ENCODE data around the gene NID1. TPM values are rescaled to one million over a fixed set of nuclear protein-coding genes. Genes with fewer than 3 reads are reported as not detected.
A peak's percentile ranks its signal among the peaks of the same experiment; 100 is the strongest.

The NID1 gene
- total and polyA plus RNA-seq, 10 donors = 6.8 to 178 (median 81.2) TPM

DNA sequence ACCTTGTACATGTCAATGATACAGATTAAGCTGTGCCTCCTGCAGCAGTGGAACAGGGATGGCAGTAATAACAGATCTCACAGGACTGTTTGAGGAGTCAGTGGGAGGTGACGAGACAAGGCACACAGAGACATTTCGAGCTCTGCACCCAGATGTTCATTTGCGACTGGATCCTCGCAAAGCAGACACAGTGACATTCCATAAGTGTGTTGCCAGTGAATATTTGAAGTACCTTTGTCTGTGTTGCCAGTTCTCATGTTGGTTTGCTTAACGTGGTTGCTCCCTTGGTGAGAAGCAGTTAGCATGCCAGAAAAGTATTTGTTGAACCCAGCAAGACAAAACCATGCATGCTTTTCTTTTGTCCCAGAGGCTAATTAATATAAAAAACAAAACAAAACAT, 67.0 kb downstream of the NID1 start:
- Histone ChIP-seq H3K4me3 (no peak overlapping the region), H3K9me3 (no peaks in the 10 kb centered on the region), H3K4me1 (peaks cover 0 to 29% (median 12%) of the 10 kb centered on the region in 6 donors), H3K27me3 (replicated peaks in 1 of 7) (no peaks in the 10 kb centered on the region), H3K27ac (peak overlapping the region in 2 of 8 donors; percentile 75 to 82), H3K36me3 (peaks cover 0 to 33% (median 6%) of the 10 kb centered on the region in 6 donors)
- TF ChIP-seq POLR2AphosphoS5 (IDR thresholded peaks at IDR 0.05) = no peak
- WGBS, 5 donors = 92 to 96% (median 95%) methylated on average over 5 of the region's 5 CpGs
- no peak for DNase-seq
- intact Hi-C loops (cut with DNase I; ENCODE audit: low total_unique reads) = no loop called here

DNA sequence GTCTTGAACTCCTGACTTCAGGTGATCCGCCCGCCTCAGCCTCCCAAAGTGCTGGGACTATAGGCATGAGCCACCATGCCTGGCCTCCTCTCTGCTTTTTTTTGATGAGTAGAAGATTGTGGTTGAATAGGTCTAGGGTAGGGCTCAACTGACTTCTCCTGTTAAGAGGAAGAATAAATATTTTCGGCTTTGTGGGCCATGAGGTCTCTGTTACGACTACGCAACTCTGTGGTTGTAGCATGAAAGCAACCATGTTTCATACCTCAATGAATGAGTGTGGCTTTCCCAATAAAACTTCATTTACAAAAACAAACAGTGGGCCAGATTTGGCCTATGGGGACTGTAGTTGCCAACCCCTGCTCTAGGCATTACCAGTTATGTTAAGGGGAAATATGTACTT, 67.8 kb downstream of the NID1 start:
- Histone ChIP-seq H3K27ac (no peak overlapping the region), H3K4me3 (no peak overlapping the region), H3K4me1 (peaks cover 0 to 28% (median 12%) of the 10 kb centered on the region in 6 donors), H3K36me3 (peaks cover 0 to 36% (median 6%) of the 10 kb centered on the region in 6 donors), H3K27me3 (replicated peaks in 1 of 7) (no peaks in the 10 kb centered on the region), H3K9me3 (no peaks in the 10 kb centered on the region)
- 62 to 79% (median 69%) methylated on average over 5 of the region's 5 CpGs for WGBS, 5 donors
- no peak for DNase-seq
- TF ChIP-seq, protein P1, sequence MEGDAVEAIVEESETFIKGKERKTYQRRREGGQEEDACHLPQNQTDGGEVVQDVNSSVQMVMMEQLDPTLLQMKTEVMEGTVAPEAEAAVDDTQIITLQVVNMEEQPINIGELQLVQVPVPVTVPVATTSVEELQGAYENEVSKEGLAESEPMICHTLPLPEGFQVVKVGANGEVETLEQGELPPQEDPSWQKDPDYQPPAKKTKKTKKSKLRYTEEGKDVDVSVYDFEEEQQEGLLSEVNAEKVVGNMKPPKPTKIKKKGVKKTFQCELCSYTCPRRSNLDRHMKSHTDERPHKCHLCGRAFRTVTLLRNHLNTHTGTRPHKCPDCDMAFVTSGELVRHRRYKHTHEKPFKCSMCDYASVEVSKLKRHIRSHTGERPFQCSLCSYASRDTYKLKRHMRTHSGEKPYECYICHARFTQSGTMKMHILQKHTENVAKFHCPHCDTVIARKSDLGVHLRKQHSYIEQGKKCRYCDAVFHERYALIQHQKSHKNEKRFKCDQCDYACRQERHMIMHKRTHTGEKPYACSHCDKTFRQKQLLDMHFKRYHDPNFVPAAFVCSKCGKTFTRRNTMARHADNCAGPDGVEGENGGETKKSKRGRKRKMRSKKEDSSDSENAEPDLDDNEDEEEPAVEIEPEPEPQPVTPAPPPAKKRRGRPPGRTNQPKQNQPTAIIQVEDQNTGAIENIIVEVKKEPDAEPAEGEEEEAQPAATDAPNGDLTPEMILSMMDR (IDR thresholded peaks at IDR 0.05 in 8 of 11, conservative IDR thresholded peaks at IDR 0.05 in 3 of 11) = no peak
- intact Hi-C loops (cut with DNase I; ENCODE audit: low total_unique reads) = no loop called here

DNA sequence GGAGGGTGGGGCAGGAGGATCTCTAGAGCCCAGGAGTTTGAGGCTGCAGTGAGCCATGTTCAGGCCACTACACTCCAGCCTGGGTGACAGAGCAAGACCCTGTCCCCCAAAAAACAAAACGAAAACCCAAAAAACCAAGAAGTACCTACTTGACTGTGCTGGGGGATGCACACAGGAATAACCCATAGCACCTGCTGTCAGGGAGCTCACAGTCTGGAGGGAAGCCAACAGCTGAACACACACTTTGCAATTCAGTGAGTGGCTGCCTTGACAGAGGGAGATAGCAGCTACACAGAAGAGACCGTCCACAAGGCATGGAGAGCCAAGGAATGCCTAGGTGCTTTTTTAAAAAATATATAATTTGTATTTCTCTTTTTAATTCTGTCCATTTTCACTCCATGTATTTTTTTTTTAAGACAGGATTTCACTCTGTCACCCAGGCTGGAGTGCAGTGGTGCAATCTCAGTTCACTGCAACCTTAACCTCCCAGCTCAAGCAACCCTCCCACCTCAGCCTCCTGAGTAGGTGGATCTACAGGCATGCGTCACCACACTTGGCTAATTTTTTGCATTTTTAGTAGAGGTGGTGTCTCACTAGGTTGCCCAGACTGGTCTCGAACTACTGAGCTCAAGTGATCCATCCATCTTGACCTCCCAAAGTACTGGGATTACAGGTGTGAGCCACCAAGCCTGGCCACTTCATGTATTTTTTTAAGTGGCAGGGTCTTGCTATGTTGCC, 68.7 kb downstream of the NID1 start:
- DNase-seq = no peak
- Histone ChIP-seq H3K27me3 (replicated peaks in 1 of 7) (no peaks in the 10 kb centered on the region), H3K9me3 (no peaks in the 10 kb centered on the region), H3K27ac (no peak overlapping the region), H3K4me3 (no peak overlapping the region), H3K36me3 (peaks cover 0 to 38% (median 6%) of the 10 kb centered on the region in 6 donors), H3K4me1 (peaks cover 0 to 20% (median 8%) of the 10 kb centered on the region in 6 donors)
- intact Hi-C loops (cut with DNase I; ENCODE audit: low total_unique reads) = no loop called here
- TF ChIP-seq POLR2A (IDR thresholded peaks at IDR 0.05) = no peak
- no peak for TF ChIP-seq POLR2AphosphoS5 (IDR thresholded peaks at IDR 0.05)
- TF ChIP-seq, protein P1 (IDR thresholded peaks at IDR 0.05 in 8 of 11, conservative IDR thresholded peaks at IDR 0.05 in 3 of 11) = no peak
- 78 to 87% (median 84%) methylated on average over 4 of the region's 4 CpGs for WGBS, 5 donors

DNA sequence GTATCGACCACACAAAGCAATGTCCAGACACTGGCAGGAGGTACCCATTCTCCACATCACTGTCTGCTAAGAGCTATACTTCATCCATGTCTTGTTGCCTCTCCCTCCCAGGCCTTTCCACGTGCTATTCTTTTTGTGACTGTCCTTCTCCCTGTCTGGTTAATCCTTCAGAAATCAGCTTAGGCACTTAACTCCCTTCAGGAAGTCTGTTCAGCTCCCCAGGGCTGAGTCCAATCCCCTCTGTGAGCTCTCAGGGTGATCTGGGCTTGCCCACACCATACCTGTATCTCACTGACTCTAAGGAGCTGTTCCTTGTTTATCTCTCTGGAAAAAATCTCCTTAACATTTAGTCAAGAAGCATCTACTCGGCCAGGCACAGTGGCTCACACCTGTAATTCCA, 69.4 kb downstream of the NID1 start:
- no peak overlapping the region for H3K4me3 ChIP-seq
- no peak for DNase-seq
- no peak for TF ChIP-seq POLR2A (IDR thresholded peaks at IDR 0.05)
- TF ChIP-seq, protein P1 (IDR thresholded peaks at IDR 0.05 in 8 of 11, conservative IDR thresholded peaks at IDR 0.05 in 3 of 11) = no peak
- TF ChIP-seq POLR2AphosphoS5 (IDR thresholded peaks at IDR 0.05) = no peak
- H3K27ac ChIP-seq = no peak overlapping the region
- H3K4me1 ChIP-seq = peaks cover 0 to 19% (median 6%) of the 10 kb centered on the region in 6 donors
- WGBS, 5 donors = 87 to 98% (median 93%) methylated on average over 3 of the region's 3 CpGs
- no peaks in the 10 kb centered on the region for H3K27me3 ChIP-seq (replicated peaks in 1 of 7)
- intact Hi-C loops (cut with DNase I; ENCODE audit: low total_unique reads) = no loop called here
- peaks cover 0 to 45% (median 7%) of the 10 kb centered on the region in 6 donors for H3K36me3 ChIP-seq
- H3K9me3 ChIP-seq = peaks cover 0 to 6% (median under 1%) of the 10 kb centered on the region in 8 donors

Data from spleen (tissue), 11 donors.